Neural progenitor cell (in vitro differentiated cells): ENCODE measurements around the gene PACRG. TPM values are rescaled to one million over a fixed set of nuclear protein-coding genes. Genes with fewer than 3 reads are reported as not detected.

Source experiments
- DNase-seq: peaks from one replicate; pipeline ENCODE4 v3.0.0-alpha.2; 2016; ENCODE audit warnings: low spot score
- H2AFZ ChIP-seq: fragments of 200-600 bp; sonication (generic); replicated peaks from 2 replicates; pipeline ENCODE4 v1.6.1; 2016; ENCODE audit warnings: antibody characterized with exemption
- H3F3A ChIP-seq: fragments of 200-600 bp; sonication (generic); 2 replicates; pipeline ENCODE4 v1.6.1; 2016; ENCODE audit warnings: antibody characterized with exemption, low read depth
- H3K27ac ChIP-seq: fragments of 200-600 bp; sonication (generic); 2 replicates; pipeline ENCODE4 v1.5.1; 2016; ENCODE audit warnings: mild to moderate bottlenecking
- H3K27me3 ChIP-seq: fragments of 200-600 bp; sonication (generic); 2 replicates; pipeline ENCODE4 v1.6.1; 2016; ENCODE audit warnings: mild to moderate bottlenecking, moderate library complexity
- H3K36me3 ChIP-seq: fragments of 200-600 bp; sonication (generic); 2 replicates; pipeline ENCODE4 v1.5.1; 2016
- H3K4me1 ChIP-seq: fragments of 200-600 bp; sonication (generic); 2 replicates; pipeline ENCODE4 v1.6.1; 2016; ENCODE audit warnings: mixed run types
- H3K4me2 ChIP-seq: fragments of 200-600 bp; sonication (generic); 2 replicates; pipeline ENCODE4 v1.6.1; 2016
- H3K4me3 ChIP-seq: fragments of 200-600 bp; sonication (generic); 2 replicates; pipeline ENCODE4 v1.5.1; 2016
- H3K79me2 ChIP-seq: fragments of 200-600 bp; sonication (generic); 2 replicates; pipeline ENCODE4 v1.6.1; 2016; ENCODE audit warnings: low read depth
- H3K9ac ChIP-seq: fragments of 200-600 bp; sonication (generic); 2 replicates; pipeline ENCODE4 v1.6.1; 2016
- H3K9me3 ChIP-seq: fragments of 200-600 bp; sonication (generic); 2 replicates; pipeline ENCODE4 v1.5.1; 2016; ENCODE audit warnings: low read depth
- H4K20me1 ChIP-seq: fragments of 200-600 bp; sonication (generic); 2 replicates; pipeline ENCODE4 v1.6.1; 2016; ENCODE audit warnings: low read depth
- H3K27ac Mint-ChIP-seq: 3 replicates; pipeline ENCODE4 v1.8.0; 2021; ENCODE audit warnings: mixed read lengths
- H3K27me3 Mint-ChIP-seq: 2 replicates; pipeline ENCODE4 v1.8.0; 2022; ENCODE audit warnings: low read depth, mild to moderate bottlenecking, inconsistent platforms, moderate library complexity, mixed read lengths; ENCODE audit not compliant: insufficient read depth
- H3K36me3 Mint-ChIP-seq: 3 replicates; pipeline ENCODE4 v1.8.0; 2021; ENCODE audit warnings: mixed read lengths
- H3K4me1 Mint-ChIP-seq: 3 replicates; pipeline ENCODE4 v1.8.0; 2021; ENCODE audit warnings: mixed read lengths
- H3K4me3 Mint-ChIP-seq: 3 replicates; pipeline ENCODE4 v1.8.0; 2021; ENCODE audit warnings: mild to moderate bottlenecking, moderate library complexity, mixed read lengths
- H3K9me3 Mint-ChIP-seq: 3 replicates; pipeline ENCODE4 v1.8.0; 2020; ENCODE audit warnings: mixed read lengths
- CTCF ChIP-seq: fragments of 200-600 bp; sonication (generic); IDR thresholded peaks from 2 replicates; pipeline ENCODE4 v1.5.1; 2017; ENCODE audit warnings: antibody characterized with exemption, mild to moderate bottlenecking
- EZH2 ChIP-seq: fragments of 200-600 bp; sonication (generic); IDR thresholded peaks from 2 replicates; pipeline ENCODE4 v1.6.1; 2017; ENCODE audit warnings: antibody characterized with exemption, mild to moderate bottlenecking, moderate library complexity
- EZH2phosphoT487 ChIP-seq: fragments of 200-600 bp; sonication (generic); IDR thresholded peaks from 2 replicates; pipeline ENCODE4 v1.6.1; 2017; ENCODE audit warnings: antibody characterized with exemption
- total RNA-seq: library from RNA; depleted of rRNA; stranded (reverse); fragments of >200 nt; gene quantifications from 2 replicates; pipeline ENCODE4 v1.2.3, GENCODE V29; 2015; ENCODE audit warnings: low replicate concordance

PACRG gene
- total RNA-seq, 1 donor from 2014 or later: 0.30 TPM

GRCh38 chr6:163339466-163339865 lies 611.7 kb downstream of the PACRG start:
- no peaks in the 10 kb centered on the region for H3K9me3 Mint-ChIP-seq
- Histone ChIP-seq H3K79me2 (no peaks in the 10 kb centered on the region), H3F3A (peaks cover 6% of the 10 kb centered on the region), H3K27me3 (no peaks in the 10 kb centered on the region), H3K27ac (no peak overlapping the region), H3K9ac (no peak overlapping the region), H4K20me1 (no peaks in the 10 kb centered on the region), H3K36me3 (no peaks in the 10 kb centered on the region), H3K4me2 (peak overlapping the region; percentile 56), H3K4me1 (peaks cover 27% of the 10 kb centered on the region), H3K4me3 (no peak overlapping the region), H3K9me3 (no peaks in the 10 kb centered on the region), H2AFZ (no peak overlapping the region)
- peak overlapping the region; percentile 97 for H3K27ac Mint-ChIP-seq
- H3K27me3 Mint-ChIP-seq: peaks cover 3% of the 10 kb centered on the region
- no peak for TF ChIP-seq CTCF
- no peak for TF ChIP-seq EZH2
- TF ChIP-seq EZH2phosphoT487: no peak
- H3K36me3 Mint-ChIP-seq: no peaks in the 10 kb centered on the region
- DNase-seq: no peak
- H3K4me3 Mint-ChIP-seq: peak overlapping the region; percentile 1
- peaks cover 71% of the 10 kb centered on the region for H3K4me1 Mint-ChIP-seq

- no peaks in the 10 kb centered on the region for H3K27me3 ChIP-seq
- H3K27ac ChIP-seq: no peak overlapping the region
- no peak overlapping the region for H3K9ac ChIP-seq
- no peak for DNase-seq
- Mint-ChIP-seq H3K4me1 (peaks cover 78% of the 10 kb centered on the region), H3K9me3 (no peaks in the 10 kb centered on the region), H3K36me3 (no peaks in the 10 kb centered on the region), H3K27me3 (peaks cover 3% of the 10 kb centered on the region), H3K27ac (peak overlapping the region; percentile 51), H3K4me3 (no peak overlapping the region)
- no peak overlapping the region for H2AFZ ChIP-seq
- peaks cover 6% of the 10 kb centered on the region for H3F3A ChIP-seq
- no peaks in the 10 kb centered on the region for H3K9me3 ChIP-seq
- TF ChIP-seq CTCF (peak; percentile 17), EZH2 (no peak)
- no peaks in the 10 kb centered on the region for H3K79me2 ChIP-seq
- H3K4me2 ChIP-seq: no peak overlapping the region
- no peaks in the 10 kb centered on the region for H3K36me3 ChIP-seq
- H4K20me1 ChIP-seq: no peaks in the 10 kb centered on the region
- H3K4me1 ChIP-seq: peaks cover 27% of the 10 kb centered on the region
- no peak overlapping the region for H3K4me3 ChIP-seq
Measured at GRCh38 chr6:163340201-163340887, 612.6 kb downstream of the PACRG start.

GRCh38 chr6:163341224-163342061 lies 613.7 kb downstream of the PACRG start:
- Mint-ChIP-seq H3K4me3 (peak overlapping the region; percentile 74), H3K27ac (peak overlapping the region; percentile 90)
- peaks cover 6% of the 10 kb centered on the region for H3F3A ChIP-seq

More at GRCh38 chr6:163341224-163342061, 613.7 kb downstream of the PACRG start:
- Mint-ChIP-seq H3K36me3 (no peaks in the 10 kb centered on the region), H3K9me3 (no peaks in the 10 kb centered on the region), H3K4me1 (peaks cover 75% of the 10 kb centered on the region), H3K27me3 (peaks cover 3% of the 10 kb centered on the region)
- no peak for TF ChIP-seq EZH2phosphoT487
- Histone ChIP-seq H3K36me3 (no peaks in the 10 kb centered on the region), H3K27me3 (no peaks in the 10 kb centered on the region), H3K27ac (no peak overlapping the region), H2AFZ (no peak overlapping the region), H3K9me3 (no peaks in the 10 kb centered on the region), H4K20me1 (no peaks in the 10 kb centered on the region), H3K4me3 (no peak overlapping the region), H3K9ac (no peak overlapping the region), H3K4me1 (peaks cover 32% of the 10 kb centered on the region), H3K79me2 (no peaks in the 10 kb centered on the region), H3K4me2 (no peak overlapping the region)
- peak; percentile 18 for DNase-seq
